ENCODE data around the gene CACUL1.

DNA sequence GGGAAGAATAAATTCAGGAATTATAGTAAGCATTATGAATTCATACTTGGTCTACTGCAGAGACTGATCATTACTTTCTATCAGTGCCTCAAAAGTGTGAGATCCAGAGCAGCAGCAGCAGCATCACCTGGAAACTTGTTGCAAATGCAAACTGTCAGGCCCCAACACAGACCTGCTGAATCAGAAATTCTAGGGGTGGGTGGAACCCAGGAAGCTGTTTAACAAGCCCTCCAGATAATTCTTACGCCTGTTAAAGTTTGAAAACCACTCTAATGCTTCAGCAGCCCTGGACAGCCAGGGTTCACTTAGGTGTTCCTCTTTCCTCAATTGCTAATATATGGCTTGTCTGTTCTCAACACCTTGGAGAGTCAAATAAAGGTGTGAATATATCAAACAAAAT is 19.5 kb downstream of the CACUL1 start:
- no peak for TF ChIP-seq ZNF883 (CRISPR knock-in tag; IDR thresholded peaks at IDR 0.05; ENCODE audit: not compliant biosample characterization)
- TF ChIP-seq POLR2AphosphoS5 (IDR thresholded peaks at IDR 0.05; ENCODE audit: low read depth, low read length), result no peak
- TF ChIP-seq, protein P1, sequence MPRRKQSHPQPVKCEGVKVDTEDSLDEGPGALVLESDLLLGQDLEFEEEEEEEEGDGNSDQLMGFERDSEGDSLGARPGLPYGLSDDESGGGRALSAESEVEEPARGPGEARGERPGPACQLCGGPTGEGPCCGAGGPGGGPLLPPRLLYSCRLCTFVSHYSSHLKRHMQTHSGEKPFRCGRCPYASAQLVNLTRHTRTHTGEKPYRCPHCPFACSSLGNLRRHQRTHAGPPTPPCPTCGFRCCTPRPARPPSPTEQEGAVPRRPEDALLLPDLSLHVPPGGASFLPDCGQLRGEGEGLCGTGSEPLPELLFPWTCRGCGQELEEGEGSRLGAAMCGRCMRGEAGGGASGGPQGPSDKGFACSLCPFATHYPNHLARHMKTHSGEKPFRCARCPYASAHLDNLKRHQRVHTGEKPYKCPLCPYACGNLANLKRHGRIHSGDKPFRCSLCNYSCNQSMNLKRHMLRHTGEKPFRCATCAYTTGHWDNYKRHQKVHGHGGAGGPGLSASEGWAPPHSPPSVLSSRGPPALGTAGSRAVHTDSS (CRISPR knock-in tag; conservative IDR thresholded peaks at IDR 0.05), result no peak
- TF ChIP-seq ELF1 (CRISPR knock-in tag; IDR thresholded peaks at IDR 0.05), result no peak
- TF ChIP-seq, protein P2, sequence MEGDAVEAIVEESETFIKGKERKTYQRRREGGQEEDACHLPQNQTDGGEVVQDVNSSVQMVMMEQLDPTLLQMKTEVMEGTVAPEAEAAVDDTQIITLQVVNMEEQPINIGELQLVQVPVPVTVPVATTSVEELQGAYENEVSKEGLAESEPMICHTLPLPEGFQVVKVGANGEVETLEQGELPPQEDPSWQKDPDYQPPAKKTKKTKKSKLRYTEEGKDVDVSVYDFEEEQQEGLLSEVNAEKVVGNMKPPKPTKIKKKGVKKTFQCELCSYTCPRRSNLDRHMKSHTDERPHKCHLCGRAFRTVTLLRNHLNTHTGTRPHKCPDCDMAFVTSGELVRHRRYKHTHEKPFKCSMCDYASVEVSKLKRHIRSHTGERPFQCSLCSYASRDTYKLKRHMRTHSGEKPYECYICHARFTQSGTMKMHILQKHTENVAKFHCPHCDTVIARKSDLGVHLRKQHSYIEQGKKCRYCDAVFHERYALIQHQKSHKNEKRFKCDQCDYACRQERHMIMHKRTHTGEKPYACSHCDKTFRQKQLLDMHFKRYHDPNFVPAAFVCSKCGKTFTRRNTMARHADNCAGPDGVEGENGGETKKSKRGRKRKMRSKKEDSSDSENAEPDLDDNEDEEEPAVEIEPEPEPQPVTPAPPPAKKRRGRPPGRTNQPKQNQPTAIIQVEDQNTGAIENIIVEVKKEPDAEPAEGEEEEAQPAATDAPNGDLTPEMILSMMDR (CRISPR knock-in tag; IDR thresholded peaks at IDR 0.05), result no peak
- TF ChIP-seq, protein P3, sequence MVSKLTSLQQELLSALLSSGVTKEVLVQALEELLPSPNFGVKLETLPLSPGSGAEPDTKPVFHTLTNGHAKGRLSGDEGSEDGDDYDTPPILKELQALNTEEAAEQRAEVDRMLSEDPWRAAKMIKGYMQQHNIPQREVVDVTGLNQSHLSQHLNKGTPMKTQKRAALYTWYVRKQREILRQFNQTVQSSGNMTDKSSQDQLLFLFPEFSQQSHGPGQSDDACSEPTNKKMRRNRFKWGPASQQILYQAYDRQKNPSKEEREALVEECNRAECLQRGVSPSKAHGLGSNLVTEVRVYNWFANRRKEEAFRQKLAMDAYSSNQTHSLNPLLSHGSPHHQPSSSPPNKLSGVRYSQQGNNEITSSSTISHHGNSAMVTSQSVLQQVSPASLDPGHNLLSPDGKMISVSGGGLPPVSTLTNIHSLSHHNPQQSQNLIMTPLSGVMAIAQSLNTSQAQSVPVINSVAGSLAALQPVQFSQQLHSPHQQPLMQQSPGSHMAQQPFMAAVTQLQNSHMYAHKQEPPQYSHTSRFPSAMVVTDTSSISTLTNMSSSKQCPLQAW (CRISPR knock-in tag; IDR thresholded peaks at IDR 0.05), result no peak
- TF ChIP-seq NRL (CRISPR knock-in tag; IDR thresholded peaks at IDR 0.05; ENCODE audit: borderline replicate concordance), result no peak

Measured in HepG2 (cell line).